HG03045 (cell line): ENCODE results near the gene SEPTIN14.
"Not testable (repeated sequence)": the region's sequence is repeated elsewhere in the genome, so short reads cannot be mapped to it uniquely, and the experiment has no call there.

ENCODE experiments used
- ATAC-seq: cut with Tn5 transposase; IDR thresholded peaks from one replicate; pipeline ENCODE4 v1.9.1; 2021; ENCODE audit warnings: mild to moderate bottlenecking, moderate library complexity; ENCODE audit not compliant: unreplicated experiment

SEPTIN14 gene

GRCh38 chr7:55862652-55863051 is at the start of gene SEPTIN14:
Gene SEPTIN14 (minus strand): TSS chr7:55862752. CDS start chr7:55861996, 756 bp downstream.
- not testable (repeated sequence) for ATAC-seq

- ATAC-seq: peak; percentile 88
Measured at GRCh38 chr7:55903985-55904759, 41.6 kb upstream of the SEPTIN14 start.

GRCh38 chr7:55901059-55901458 is 38.5 kb upstream of the SEPTIN14 start:
- ATAC-seq: not testable (repeated sequence)

GRCh38 chr7:55898287-55898686 is 35.7 kb upstream of the SEPTIN14 start:
- no peak for ATAC-seq

- ATAC-seq: no peak
Measured at GRCh38 chr7:55895021-55895420, 32.5 kb upstream of the SEPTIN14 start.

- no peak for ATAC-seq
Measured at GRCh38 chr7:55893940-55894339, 31.4 kb upstream of the SEPTIN14 start.

GRCh38 chr7:55888378-55888777 is 25.8 kb upstream of the SEPTIN14 start:
- ATAC-seq: not testable (repeated sequence)

- ATAC-seq: no peak
Measured at GRCh38 chr7:55887821-55888247, 25.3 kb upstream of the SEPTIN14 start.

- no peak for ATAC-seq
Measured at GRCh38 chr7:55884321-55884720, 21.8 kb upstream of the SEPTIN14 start.

GRCh38 chr7:55878691-55879090 is 16.1 kb upstream of the SEPTIN14 start:
- ATAC-seq: no peak

- no peak for ATAC-seq
Measured at GRCh38 chr7:55877308-55877707, 14.8 kb upstream of the SEPTIN14 start.

GRCh38 chr7:55873765-55874164 is 11.2 kb upstream of the SEPTIN14 start:
- no peak for ATAC-seq

- ATAC-seq: no peak
Measured at GRCh38 chr7:55871932-55872485, 9.5 kb upstream of the SEPTIN14 start.

GRCh38 chr7:55868989-55869388 is 6.4 kb upstream of the SEPTIN14 start:
- ATAC-seq: not testable (repeated sequence)

GRCh38 chr7:55845164-55845563 is 17.4 kb downstream of the SEPTIN14 start:
- not testable (repeated sequence) for ATAC-seq

- ATAC-seq: no peak
Measured at GRCh38 chr7:55838595-55838994, 24.0 kb downstream of the SEPTIN14 start.

- ATAC-seq: no peak
Measured at GRCh38 chr7:55827577-55827976, 35.0 kb downstream of the SEPTIN14 start.

- ATAC-seq: no peak
Measured at GRCh38 chr7:55818686-55819085, 43.9 kb downstream of the SEPTIN14 start.

GRCh38 chr7:55797260-55797659 is 65.3 kb downstream of the SEPTIN14 start:
- not testable (repeated sequence) for ATAC-seq

GRCh38 chr7:55794527-55794926 is 68.0 kb downstream of the SEPTIN14 start:
- no peak for ATAC-seq

GRCh38 chr7:55792048-55792447 is 70.5 kb downstream of the SEPTIN14 start:
- ATAC-seq: no peak

- ATAC-seq: no peak
Measured at GRCh38 chr7:55787796-55788195, 74.8 kb downstream of the SEPTIN14 start.
